C4-2B (cell line): ENCODE measurements around the gene MAP1S.

ENCODE experiments used
- H3K27ac ChIP-seq: fragments of 450-650 bp; 2 replicates; pipeline ENCODE4 v1.5.1; 2017
- CTCF ChIP-seq: fragments of 450-650 bp; conservative IDR thresholded peaks from 2 replicates; pipeline ENCODE4 v1.5.1; 2017; ENCODE audit warnings: mild to moderate bottlenecking
- ZFX ChIP-seq: fragments of 450-650 bp; IDR thresholded peaks from 2 replicates; pipeline ENCODE4 v1.6.1; 2017

The MAP1S gene

GRCh38 chr19:17686023-17686521 lies 33.2 kb upstream of the MAP1S start:
- TF ChIP-seq ZFX, result no peak
- no peak for TF ChIP-seq CTCF
- no peak overlapping the region for H3K27ac ChIP-seq

- no peak for TF ChIP-seq CTCF
- TF ChIP-seq ZFX, result no peak
- H3K27ac ChIP-seq, result no peak overlapping the region
These were observed 32.7 kb upstream of the MAP1S start for GRCh38 chr19:17686592-17687024.

GRCh38 chr19:17687141-17687856 lies 32.0 kb upstream of the MAP1S start:
- TF ChIP-seq CTCF, result no peak
- no peak for TF ChIP-seq ZFX
- no peak overlapping the region for H3K27ac ChIP-seq

GRCh38 chr19:17687857-17688784 lies 31.2 kb upstream of the MAP1S start, which contains the start of gene UNC13A:
UNC13A (minus strand) TSS chr19:17688354; CDS start chr19:17688199, 155 bp downstream.
- H3K27ac ChIP-seq, result no peak within 1 kb of the TSS
- no peak for TF ChIP-seq ZFX
- no peak for TF ChIP-seq CTCF

GRCh38 chr19:17688853-17689595 lies 30.3 kb upstream of the MAP1S start:
- no peak overlapping the region for H3K27ac ChIP-seq
- TF ChIP-seq CTCF (no peak), ZFX (no peak)

GRCh38 chr19:17692566-17692965 lies 26.7 kb upstream of the MAP1S start:
- no peak for TF ChIP-seq CTCF
- no peak for TF ChIP-seq ZFX

More at GRCh38 chr19:17692566-17692965, 26.7 kb upstream of the MAP1S start:
- no peak overlapping the region for H3K27ac ChIP-seq
